ENCODE data around the gene ATP9A.
A peak's percentile ranks its signal among the peaks of the same experiment; 100 is the strongest.

The ATP9A gene

DNA sequence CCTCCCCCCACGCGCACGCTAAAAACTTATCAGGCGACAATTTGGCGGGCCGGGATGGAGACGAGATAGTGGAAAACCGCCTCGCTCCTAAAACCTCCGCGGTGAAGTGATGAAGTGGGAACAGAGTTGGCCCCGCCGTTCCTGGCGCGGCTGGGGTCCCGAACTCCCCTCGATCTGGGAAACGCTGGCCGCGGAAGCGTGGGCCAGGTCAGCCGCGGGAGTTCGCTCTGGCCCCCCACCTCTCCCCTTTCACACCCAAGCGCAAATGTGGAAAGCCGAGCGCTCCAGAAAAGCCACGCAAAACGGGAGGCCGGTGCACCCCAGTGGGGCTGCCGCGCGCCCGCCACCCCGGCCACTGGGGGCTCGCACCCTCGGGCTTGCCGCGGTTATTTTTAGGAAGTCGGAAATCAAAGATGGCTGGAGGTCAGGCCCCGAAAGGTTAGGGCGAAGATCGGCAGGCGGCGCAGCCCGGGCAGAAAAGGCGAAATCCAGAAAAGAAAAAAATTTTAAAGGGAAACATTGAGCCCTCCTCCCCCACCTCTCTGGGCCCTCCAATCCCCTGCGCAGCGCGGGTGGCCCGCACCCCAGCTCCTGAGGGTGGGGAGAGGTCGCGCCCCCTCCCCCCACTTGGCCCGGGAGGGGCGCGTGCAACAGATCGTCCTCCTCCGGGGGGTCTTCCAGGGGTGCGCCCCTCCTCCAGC is 33.1 kb upstream of the ATP9A start:
- Histone ChIP-seq H3K36me3 (replicated peaks in 1 of 2; ENCODE audit: control insufficient read depth in 2 of 2, insufficient read depth in 2 of 2, low read length in 2 of 2) (peaks cover 0 to 17% of the 10 kb centered on the region in 2 donors), H3K4me1 (ENCODE audit: control insufficient read depth in 2 of 2, insufficient read depth in 1 of 2, low read depth in 1 of 2, low read length in 2 of 2) (peaks cover 12 to 26% of the 10 kb centered on the region in 2 donors), H3K4me2 (ENCODE audit: insufficient read depth, low read length, poor library complexity, severe bottlenecking) (peak overlapping the region; percentile 65), H2BK5ac (ENCODE audit: low read length) (peak overlapping the region; percentile 99), H3K9me3 (replicated peaks in 1 of 2; ENCODE audit: control insufficient read depth in 2 of 2, insufficient read depth in 1 of 2, low read depth in 1 of 2, low read length in 2 of 2) (no peaks in the 10 kb centered on the region), H3K27ac (replicated peaks; ENCODE audit: low read length) (peak overlapping the region; percentile 94), H3K27me3 (ENCODE audit: control insufficient read depth in 3 of 3, insufficient read depth in 3 of 3, low read depth in 1 of 3, low read length in 3 of 3) (no peaks in the 10 kb centered on the region), H4K91ac (ENCODE audit: low read depth, low read length, poor library complexity) (no peak overlapping the region), H3K79me1 (ENCODE audit: low read depth, low read length) (peaks cover 3% of the 10 kb centered on the region), H3K4ac (ENCODE audit: low read length) (peak overlapping the region; percentile 91), H3K18ac (ENCODE audit: low read length) (peak overlapping the region; percentile 100), H4K8ac (ENCODE audit: low read depth, low read length) (no peak overlapping the region), H2BK12ac (ENCODE audit: low read length) (no peak overlapping the region), H3K14ac (ENCODE audit: low read length) (peak overlapping the region; percentile 90), H2AK5ac (ENCODE audit: low read depth, low read length) (peak overlapping the region; percentile 95), H3K23ac (ENCODE audit: low read depth, low read length, poor library complexity) (peak overlapping the region; percentile 34), H2AFZ (ENCODE audit: low read length) (peak overlapping the region; percentile 85), H3K9ac (ENCODE audit: low read depth, low read length, poor library complexity) (peak overlapping the region; percentile 95), H2BK120ac (ENCODE audit: low read depth, low read length) (peak overlapping the region; percentile 98), H3K4me3 (ENCODE audit: low read length in 2 of 2) (peak overlapping the region; percentile 91 to 97), H2BK15ac (ENCODE audit: low read length) (peak overlapping the region; percentile 93)
- no CpG with 5 or more reads among the region's 59 CpGs for WGBS, 2 donors (ENCODE audit: extremely low coverage in 2 of 2, insufficient read length in 2 of 2, insufficient replicate concordance in 1 of 2)
- peak; percentile 64 for DNase-seq (ENCODE audit: low spot score)

GRCh38 chr20:51800872-51801121 is 32.6 kb upstream of the ATP9A start:
- H3K9me3 ChIP-seq (replicated peaks in 1 of 2; ENCODE audit: control insufficient read depth in 2 of 2, insufficient read depth in 1 of 2, low read depth in 1 of 2, low read length in 2 of 2): no peaks in the 10 kb centered on the region
- peak overlapping the region; percentile 90 for H3K14ac ChIP-seq (ENCODE audit: low read length)
- peak overlapping the region; percentile 91 for H3K4ac ChIP-seq (ENCODE audit: low read length)
- peak overlapping the region; percentile 99 for H2BK5ac ChIP-seq (ENCODE audit: low read length)
- H2AK5ac ChIP-seq (ENCODE audit: low read depth, low read length): peak overlapping the region; percentile 95
- DNase-seq (ENCODE audit: low spot score): no peak
- H4K91ac ChIP-seq (ENCODE audit: low read depth, low read length, poor library complexity): no peak overlapping the region
- H3K9ac ChIP-seq (ENCODE audit: low read depth, low read length, poor library complexity): peak overlapping the region; percentile 95
- peak overlapping the region; percentile 94 for H3K27ac ChIP-seq (replicated peaks; ENCODE audit: low read length)
- H3K18ac ChIP-seq (ENCODE audit: low read length): peak overlapping the region; percentile 100
- peaks cover 0 to 20% of the 10 kb centered on the region in 2 donors for H3K36me3 ChIP-seq (replicated peaks in 1 of 2; ENCODE audit: control insufficient read depth in 2 of 2, insufficient read depth in 2 of 2, low read length in 2 of 2)
- no peak overlapping the region for H3K23ac ChIP-seq (ENCODE audit: low read depth, low read length, poor library complexity)
- no peak overlapping the region for H4K8ac ChIP-seq (ENCODE audit: low read depth, low read length)
- H3K4me2 ChIP-seq (ENCODE audit: insufficient read depth, low read length, poor library complexity, severe bottlenecking): peak overlapping the region; percentile 65
- H2BK120ac ChIP-seq (ENCODE audit: low read depth, low read length): peak overlapping the region; percentile 98
- H3K79me1 ChIP-seq (ENCODE audit: low read depth, low read length): peaks cover 3% of the 10 kb centered on the region
- no CpG with 5 or more reads among the region's 18 CpGs for WGBS, 2 donors (ENCODE audit: extremely low coverage in 2 of 2, insufficient read length in 2 of 2, insufficient replicate concordance in 1 of 2)
- peaks cover 14 to 26% of the 10 kb centered on the region in 2 donors for H3K4me1 ChIP-seq (ENCODE audit: control insufficient read depth in 2 of 2, insufficient read depth in 1 of 2, low read depth in 1 of 2, low read length in 2 of 2)
- peak overlapping the region; percentile 93 for H2BK15ac ChIP-seq (ENCODE audit: low read length)
- peak overlapping the region; percentile 91 to 97 for H3K4me3 ChIP-seq (ENCODE audit: low read length in 2 of 2)
- H2AFZ ChIP-seq (ENCODE audit: low read length): no peak overlapping the region
- no peak overlapping the region for H2BK12ac ChIP-seq (ENCODE audit: low read length)
- H3K27me3 ChIP-seq (ENCODE audit: control insufficient read depth in 3 of 3, insufficient read depth in 3 of 3, low read depth in 1 of 3, low read length in 3 of 3): no peaks in the 10 kb centered on the region

GRCh38 chr20:51800060-51800871 is 32.1 kb upstream of the ATP9A start:
- Histone ChIP-seq H4K91ac (ENCODE audit: low read depth, low read length, poor library complexity) (no peak overlapping the region), H3K18ac (ENCODE audit: low read length) (peak overlapping the region; percentile 100), H3K9ac (ENCODE audit: low read depth, low read length, poor library complexity) (peak overlapping the region; percentile 79), H3K9me3 (replicated peaks in 1 of 2; ENCODE audit: control insufficient read depth in 2 of 2, insufficient read depth in 1 of 2, low read depth in 1 of 2, low read length in 2 of 2) (no peaks in the 10 kb centered on the region), H3K23ac (ENCODE audit: low read depth, low read length, poor library complexity) (peak overlapping the region; percentile 83), H4K8ac (ENCODE audit: low read depth, low read length) (no peak overlapping the region), H3K14ac (ENCODE audit: low read length) (no peak overlapping the region), H2AFZ (ENCODE audit: low read length) (peak overlapping the region; percentile 47), H2BK5ac (ENCODE audit: low read length) (peak overlapping the region; percentile 99), H2BK12ac (ENCODE audit: low read length) (no peak overlapping the region), H3K27ac (replicated peaks; ENCODE audit: low read length) (peak overlapping the region; percentile 94), H2BK15ac (ENCODE audit: low read length) (no peak overlapping the region), H2AK5ac (ENCODE audit: low read depth, low read length) (peak overlapping the region; percentile 95), H3K4me1 (ENCODE audit: control insufficient read depth in 2 of 2, insufficient read depth in 1 of 2, low read depth in 1 of 2, low read length in 2 of 2) (peaks cover 16 to 26% of the 10 kb centered on the region in 2 donors), H3K4ac (ENCODE audit: low read length) (no peak overlapping the region), H3K4me3 (ENCODE audit: low read length in 2 of 2) (peak overlapping the region; percentile 91 to 97), H3K79me1 (ENCODE audit: low read depth, low read length) (peaks cover 3% of the 10 kb centered on the region), H2BK120ac (ENCODE audit: low read depth, low read length) (peak overlapping the region; percentile 98), H3K4me2 (ENCODE audit: insufficient read depth, low read length, poor library complexity, severe bottlenecking) (peak overlapping the region; percentile 65), H3K36me3 (replicated peaks in 1 of 2; ENCODE audit: control insufficient read depth in 2 of 2, insufficient read depth in 2 of 2, low read length in 2 of 2) (peaks cover 0 to 26% of the 10 kb centered on the region in 2 donors), H3K27me3 (ENCODE audit: control insufficient read depth in 3 of 3, insufficient read depth in 3 of 3, low read depth in 1 of 3, low read length in 3 of 3) (no peaks in the 10 kb centered on the region)
- no CpG with 5 or more reads among the region's 44 CpGs for WGBS, 2 donors (ENCODE audit: extremely low coverage in 2 of 2, insufficient read length in 2 of 2, insufficient replicate concordance in 1 of 2)
- DNase-seq (ENCODE audit: low spot score): peak; percentile 86

DNA sequence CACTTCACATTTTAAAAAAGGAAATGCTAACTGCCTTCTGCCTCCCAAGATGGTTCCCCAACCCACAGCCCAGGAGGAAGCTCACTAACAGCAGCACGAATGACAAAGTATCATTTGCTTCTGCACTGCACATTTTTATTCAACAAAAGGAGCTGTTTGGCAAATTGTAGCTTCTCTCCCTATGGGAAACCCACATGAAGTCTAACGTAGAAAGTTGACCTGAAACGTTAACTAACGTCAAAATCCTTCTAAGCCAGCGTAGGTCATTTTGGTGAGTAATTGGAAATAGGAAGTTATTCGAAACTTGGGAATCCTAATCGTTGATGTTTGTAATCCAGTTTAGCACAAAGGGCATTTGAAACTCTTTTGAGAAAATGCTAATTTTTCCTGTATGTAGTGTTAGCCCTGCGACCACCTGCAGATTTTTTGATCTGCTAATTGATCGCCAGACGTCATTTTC is 31.2 kb upstream of the ATP9A start:
- Histone ChIP-seq H2BK15ac (ENCODE audit: low read length) (no peak overlapping the region), H2AFZ (ENCODE audit: low read length) (no peak overlapping the region), H3K27ac (replicated peaks; ENCODE audit: low read length) (peak overlapping the region; percentile 7), H3K4me2 (ENCODE audit: insufficient read depth, low read length, poor library complexity, severe bottlenecking) (peak overlapping the region; percentile 41), H3K79me1 (ENCODE audit: low read depth, low read length) (peaks cover 3% of the 10 kb centered on the region), H3K4me1 (ENCODE audit: control insufficient read depth in 2 of 2, insufficient read depth in 1 of 2, low read depth in 1 of 2, low read length in 2 of 2) (peaks cover 17 to 26% of the 10 kb centered on the region in 2 donors), H4K8ac (ENCODE audit: low read depth, low read length) (no peak overlapping the region), H2BK120ac (ENCODE audit: low read depth, low read length) (no peak overlapping the region), H3K23ac (ENCODE audit: low read depth, low read length, poor library complexity) (no peak overlapping the region), H3K9ac (ENCODE audit: low read depth, low read length, poor library complexity) (no peak overlapping the region), H2BK12ac (ENCODE audit: low read length) (no peak overlapping the region), H3K18ac (ENCODE audit: low read length) (no peak overlapping the region), H3K36me3 (replicated peaks in 1 of 2; ENCODE audit: control insufficient read depth in 2 of 2, insufficient read depth in 2 of 2, low read length in 2 of 2) (peaks cover 3 to 34% of the 10 kb centered on the region in 2 donors), H3K27me3 (ENCODE audit: control insufficient read depth in 3 of 3, insufficient read depth in 3 of 3, low read depth in 1 of 3, low read length in 3 of 3) (no peaks in the 10 kb centered on the region), H2BK5ac (ENCODE audit: low read length) (no peak overlapping the region), H3K14ac (ENCODE audit: low read length) (no peak overlapping the region), H4K91ac (ENCODE audit: low read depth, low read length, poor library complexity) (no peak overlapping the region), H3K4ac (ENCODE audit: low read length) (no peak overlapping the region), H2AK5ac (ENCODE audit: low read depth, low read length) (no peak overlapping the region), H3K4me3 (ENCODE audit: low read length in 2 of 2) (peak overlapping the region; percentile 91 to 97), H3K9me3 (replicated peaks in 1 of 2; ENCODE audit: control insufficient read depth in 2 of 2, insufficient read depth in 1 of 2, low read depth in 1 of 2, low read length in 2 of 2) (no peaks in the 10 kb centered on the region)
- no peak for DNase-seq (ENCODE audit: low spot score)
- no CpG with 5 or more reads among the region's 10 CpGs for WGBS, 2 donors (ENCODE audit: extremely low coverage in 2 of 2, insufficient read length in 2 of 2, insufficient replicate concordance in 1 of 2)
